BLaER1 treated with 17β-estradiol and CSF1 and Interleukin-3, amounts not matched to agents 10 nM and 100 nM (cell line): ENCODE measurements around the gene LCE3B.

Experiments
- H3K27ac ChIP-seq, 11 experiments: shearing (Covaris generic); formaldehyde crosslinking; 2 replicates each; pipeline ENCODE4 v1.8.1; 2022
- H3K27me3 ChIP-seq, 11 experiments: shearing (Covaris generic); formaldehyde crosslinking; 2 replicates each; pipeline ENCODE4 v1.8.1; 2022
- H3K36me3 ChIP-seq, 11 experiments: shearing (Covaris generic); formaldehyde crosslinking; 2 replicates each; pipeline ENCODE4 v1.8.1; 2022
- H3K4me1 ChIP-seq, 10 experiments: shearing (Covaris generic); formaldehyde crosslinking; 2 replicates each; pipeline ENCODE4 v1.8.1; 2022
- H3K4me2 ChIP-seq, 11 experiments: shearing (Covaris generic); formaldehyde crosslinking; 2 replicates each; pipeline ENCODE4 v1.8.1; 2022
- H3K4me3 ChIP-seq, 10 experiments: shearing (Covaris generic); formaldehyde crosslinking; 2 replicates each; pipeline ENCODE4 v1.8.1; 2022
- H3K9ac ChIP-seq, 11 experiments: shearing (Covaris generic); formaldehyde crosslinking; 2 replicates each; pipeline ENCODE4 v1.8.1; 2022
- H3K9me3 ChIP-seq, 11 experiments: shearing (Covaris generic); formaldehyde crosslinking; replicated peaks in 1 of 11; 2 replicates each; pipeline ENCODE4 v1.8.1; 2022
- H4K20me1 ChIP-seq, 11 experiments: shearing (Covaris generic); formaldehyde crosslinking; 2 replicates each; pipeline ENCODE4 v1.8.1; 2022
- Cebpa-rat ChIP-seq, 11 experiments: shearing (Covaris generic); IDR thresholded peaks; 2 replicates each; pipeline ENCODE4 v1.8.1; 2022

Gene LCE3B

DNA sequence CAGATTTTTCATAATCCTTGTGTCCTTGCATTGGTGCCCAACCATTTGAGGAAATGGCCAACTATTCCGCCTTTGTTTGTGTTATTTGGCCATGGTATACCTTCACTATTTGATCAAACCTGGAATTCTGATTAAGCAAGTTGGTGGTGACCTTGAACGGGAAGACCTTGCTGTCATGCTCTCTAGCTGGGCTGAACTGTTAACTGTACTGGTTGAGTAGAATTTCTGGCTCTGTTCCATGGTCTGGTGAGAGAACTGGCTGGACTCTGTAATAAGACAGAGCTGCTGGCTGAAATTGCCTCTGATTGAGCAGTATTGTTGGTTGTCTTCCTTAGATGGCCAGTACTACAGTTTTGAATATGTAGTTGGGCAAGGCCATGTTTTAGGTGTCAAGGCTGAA, 16.6 kb upstream of the LCE3B start:
- no peak for TF ChIP-seq Cebpa-rat (IDR thresholded peaks at IDR 0.05)
- no peak overlapping the region for H3K4me3 ChIP-seq
- no peaks in the 10 kb centered on the region for H3K36me3 ChIP-seq
- no peak overlapping the region for H3K4me2 ChIP-seq
- H3K4me1 ChIP-seq = no peaks in the 10 kb centered on the region
- peaks cover 0 to 12% (median 6%) of the 10 kb centered on the region in 11 experiments; a peak in 6 of 22 replicates for H3K9me3 ChIP-seq
- H3K27ac ChIP-seq = no peak overlapping the region
- H3K9ac ChIP-seq = no peak overlapping the region
- no peaks in the 10 kb centered on the region for H4K20me1 ChIP-seq
- H3K27me3 ChIP-seq = no peaks in the 10 kb centered on the region

- no peaks in the 10 kb centered on the region for H3K27me3 ChIP-seq
- no peaks in the 10 kb centered on the region for H3K36me3 ChIP-seq
- H3K4me3 ChIP-seq = no peak within 1 kb of the TSS
- H3K4me2 ChIP-seq = no peak within 1 kb of the TSS
- H3K27ac ChIP-seq = no peak within 1 kb of the TSS
- H3K4me1 ChIP-seq = no peaks in the 10 kb centered on the region
- H4K20me1 ChIP-seq = no peaks in the 10 kb centered on the region
- peaks cover 0 to 12% (median 6%) of the 10 kb centered on the region in 11 experiments; a peak in 6 of 22 replicates for H3K9me3 ChIP-seq
- H3K9ac ChIP-seq = no peak within 1 kb of the TSS
- TF ChIP-seq Cebpa-rat (IDR thresholded peaks at IDR 0.05) = no peak
Observed at GRCh38 chr1:152599934-152600333, 13.7 kb upstream of the LCE3B start, which contains the start of gene LCE3C. TSS of gene LCE3C (plus strand) at chr1:152600234. CDS start at chr1:152600732, 498 bp downstream.

DNA sequence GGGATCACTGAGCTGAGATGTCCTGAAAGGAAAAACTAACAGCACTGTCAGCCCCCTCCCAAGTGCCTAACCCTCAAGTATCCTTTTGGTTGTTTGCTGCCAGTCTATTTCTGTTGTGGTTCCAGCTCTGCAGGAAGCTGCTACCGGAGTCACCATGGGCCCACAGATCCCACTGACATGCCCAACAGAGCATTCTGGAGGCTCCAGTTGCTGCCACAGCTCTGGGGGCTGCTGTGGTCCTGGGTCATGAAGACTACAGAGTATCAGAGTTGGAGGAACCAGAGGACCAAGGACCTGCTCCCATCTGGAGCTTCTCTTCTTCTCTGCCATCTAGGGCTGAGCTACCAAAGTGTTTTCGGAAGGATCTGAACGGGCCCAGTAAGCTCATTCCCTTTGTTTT, 8.4 kb downstream of the LCE3B start:
- peak overlapping the region in 9 of 11 experiments; percentile 35 to 67 (median 50); a peak in 17 of 22 replicates for H3K4me2 ChIP-seq
- H4K20me1 ChIP-seq = no peaks in the 10 kb centered on the region
- H3K27me3 ChIP-seq = no peaks in the 10 kb centered on the region
- no peak for TF ChIP-seq Cebpa-rat (IDR thresholded peaks at IDR 0.05)
- no peak overlapping the region; a peak in 1 of 20 replicates for H3K4me3 ChIP-seq
- H3K9ac ChIP-seq = no peak overlapping the region
- H3K4me1 ChIP-seq = peaks cover 17 to 29% (median 24%) of the 10 kb centered on the region in 10 experiments
- H3K36me3 ChIP-seq = 0 out of 22 replicates have a peak, but pooled peaks cover 0 to 8% (median 0%) of the 10 kb centered on the region in 11 experiments
- peaks cover 30 to 42% (median 38%) of the 10 kb centered on the region in 11 experiments for H3K9me3 ChIP-seq
- H3K27ac ChIP-seq = peak overlapping the region in 7 of 11 experiments; percentile 10 to 51 (median 35); a peak in 9 of 22 replicates

- H4K20me1 ChIP-seq = no peaks in the 10 kb centered on the region
- peak within 1 kb of the TSS in 1 of 10 experiments; percentile 24; a peak in 1 of 20 replicates for H3K4me3 ChIP-seq
- 0 out of 22 replicates have a peak, but pooled peaks cover 0 to 8% (median 0%) of the 10 kb centered on the region in 11 experiments for H3K36me3 ChIP-seq
- H3K9ac ChIP-seq = peak within 1 kb of the TSS in 1 of 11 experiments; percentile 28; a peak in 1 of 22 replicates
- H3K4me2 ChIP-seq = peak within 1 kb of the TSS; percentile 35 to 72 (median 57)
- no peak for TF ChIP-seq Cebpa-rat (IDR thresholded peaks at IDR 0.05)
- no peaks in the 10 kb centered on the region for H3K27me3 ChIP-seq
- peaks cover 25 to 37% (median 32%) of the 10 kb centered on the region in 11 experiments for H3K9me3 ChIP-seq
- peaks cover 17 to 29% (median 24%) of the 10 kb centered on the region in 10 experiments for H3K4me1 ChIP-seq
- peak within 1 kb of the TSS in 9 of 11 experiments; percentile 2 to 59 (median 35); a peak in 13 of 22 replicates for H3K27ac ChIP-seq
Observed at GRCh38 chr1:152622803-152623202, 9.2 kb downstream of the LCE3B start, which contains the start of gene LCE3A. TSS of gene LCE3A (minus strand) at chr1:152623103. CDS start at chr1:152623103, 0 bp downstream.

DNA sequence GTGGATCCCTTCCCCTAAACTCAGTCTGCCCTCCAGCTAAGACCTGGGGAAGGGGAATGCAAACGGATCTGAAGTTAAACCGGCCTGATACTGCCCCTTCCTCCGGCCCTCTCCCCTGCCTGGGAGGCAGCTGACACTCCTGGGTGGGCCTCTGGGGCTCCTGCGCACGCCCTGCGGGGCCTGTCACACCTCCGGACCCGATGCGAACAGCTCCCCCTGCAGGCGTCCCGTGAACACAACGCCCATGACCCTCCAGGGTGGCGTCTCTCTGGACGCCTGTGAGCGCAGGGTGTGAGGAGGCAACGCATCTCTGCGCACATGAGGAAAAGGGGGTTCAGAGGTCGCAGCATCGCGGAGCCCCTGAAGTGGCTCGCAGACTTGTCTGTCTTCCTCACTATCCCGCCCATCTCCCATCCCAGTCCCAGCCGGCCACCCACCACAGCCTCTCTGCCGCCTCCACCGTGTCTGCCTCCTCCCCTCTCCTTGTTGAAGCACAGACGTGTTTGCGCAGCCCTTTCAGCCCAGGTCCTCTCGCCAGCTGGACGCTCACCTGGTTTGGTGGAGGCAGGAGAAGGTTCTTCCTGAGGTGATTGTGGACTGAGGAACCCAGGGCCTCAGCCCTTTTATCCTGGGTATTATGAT, 9.7 kb downstream of the LCE3B start:
- peaks cover 20 to 32% (median 27%) of the 10 kb centered on the region in 11 experiments for H3K9me3 ChIP-seq
- TF ChIP-seq Cebpa-rat (IDR thresholded peaks at IDR 0.05) = no peak
- H3K4me3 ChIP-seq = 0 out of 20 replicates have a peak overlapping the region, but pooled peaks of 1 of the 10 experiments have one; percentile 24
- 0 out of 22 replicates have a peak, but pooled peaks cover 0 to 8% (median 0%) of the 10 kb centered on the region in 11 experiments for H3K36me3 ChIP-seq
- H3K27ac ChIP-seq = peak overlapping the region in 8 of 11 experiments; percentile 2 to 59 (median 31); a peak in 10 of 22 replicates
- H3K9ac ChIP-seq = peak overlapping the region in 1 of 11 experiments; percentile 28; a peak in 1 of 22 replicates
- H3K4me1 ChIP-seq = peaks cover 17 to 29% (median 24%) of the 10 kb centered on the region in 10 experiments
- H3K27me3 ChIP-seq = no peaks in the 10 kb centered on the region
- no peaks in the 10 kb centered on the region for H4K20me1 ChIP-seq
- peak overlapping the region; percentile 35 to 72 (median 57) for H3K4me2 ChIP-seq

DNA sequence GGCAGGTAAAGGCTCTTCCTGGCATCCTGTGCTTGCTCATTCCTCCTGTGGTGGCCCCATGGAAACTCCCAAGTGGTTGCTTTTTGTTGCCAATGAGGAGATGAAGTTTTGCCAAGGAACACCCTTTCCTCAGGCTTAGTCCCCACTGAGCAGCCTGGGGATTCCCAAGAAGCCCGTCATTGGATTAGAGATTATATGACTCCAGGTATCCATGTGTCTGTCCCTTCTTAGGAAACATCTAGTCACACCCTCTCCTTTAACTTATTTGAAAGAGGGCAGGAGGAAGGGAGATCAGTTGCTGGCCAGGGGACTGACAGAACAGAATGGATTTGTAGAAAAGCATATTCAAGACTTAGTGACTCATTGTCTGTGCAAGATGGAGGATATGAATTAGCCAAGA, 13.1 kb downstream of the LCE3B start:
- Histone ChIP-seq H3K36me3 (no peaks in the 10 kb centered on the region), H3K9ac (no peak overlapping the region), H3K4me3 (no peak overlapping the region), H3K4me2 (no peak overlapping the region), H4K20me1 (no peaks in the 10 kb centered on the region), H3K9me3 (peaks cover 0 to 12% (median 4%) of the 10 kb centered on the region in 11 experiments; a peak in 3 of 22 replicates), H3K27me3 (no peaks in the 10 kb centered on the region), H3K4me1 (peaks cover 17 to 25% (median 23%) of the 10 kb centered on the region in 10 experiments), H3K27ac (no peak overlapping the region)
- no peak for TF ChIP-seq Cebpa-rat (IDR thresholded peaks at IDR 0.05)

DNA sequence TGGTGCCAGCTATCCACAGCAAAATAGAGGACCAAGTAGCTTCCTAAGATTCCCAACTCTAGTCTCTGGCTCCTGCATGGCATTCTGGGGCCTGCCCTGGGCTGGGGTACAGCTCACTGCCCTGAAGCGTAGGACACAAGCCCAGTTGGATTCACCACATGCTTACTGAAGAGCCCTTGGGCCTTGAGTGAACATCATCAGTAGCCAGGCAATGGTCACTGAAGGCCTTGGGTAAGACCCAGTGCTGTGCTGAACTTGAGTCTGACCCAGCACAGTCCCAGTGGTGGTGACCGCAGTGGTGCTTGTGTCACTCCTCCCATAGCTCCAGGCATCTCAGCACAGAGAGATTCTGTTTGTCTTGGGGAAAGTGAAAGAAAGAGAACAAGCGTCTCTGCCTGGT, 17.0 kb downstream of the LCE3B start:
- Histone ChIP-seq H3K9me3 (peaks cover 0 to 12% (median 5%) of the 10 kb centered on the region in 11 experiments; a peak in 5 of 22 replicates), H4K20me1 (no peaks in the 10 kb centered on the region)

GRCh38 chr1:152640351-152640750, 26.7 kb downstream of the LCE3B start:
- TF ChIP-seq Cebpa-rat (IDR thresholded peaks at IDR 0.05) = no peak

More for the DNA sequence above, 17.0 kb downstream of the LCE3B start:
- Histone ChIP-seq H3K36me3 (no peaks in the 10 kb centered on the region), H3K4me2 (no peak overlapping the region), H3K4me1 (no peaks in the 10 kb centered on the region), H3K27ac (no peak overlapping the region), H3K4me3 (no peak overlapping the region), H3K9ac (no peak overlapping the region), H3K27me3 (no peaks in the 10 kb centered on the region)
- TF ChIP-seq Cebpa-rat (IDR thresholded peaks at IDR 0.05) = no peak

DNA sequence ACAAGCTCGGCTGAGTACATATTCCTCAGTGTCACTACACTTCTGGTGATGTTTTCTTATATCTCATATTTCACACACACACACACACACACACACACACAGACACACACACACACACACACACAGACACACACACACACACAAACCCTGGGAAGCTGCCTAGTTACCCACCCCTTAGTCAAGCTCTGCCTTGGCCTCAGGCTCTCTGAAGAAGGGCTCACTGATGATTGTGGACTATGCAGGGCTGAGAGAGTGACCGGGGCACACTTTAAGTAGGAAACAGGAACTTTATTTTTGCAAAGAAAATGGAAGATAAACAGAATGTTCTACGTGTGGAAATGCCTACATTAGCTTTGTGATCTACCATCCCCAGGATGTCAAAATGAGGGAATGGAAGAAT, 30.3 kb downstream of the LCE3B start:
- H3K4me1 ChIP-seq = no peaks in the 10 kb centered on the region; a peak in 1 of 20 replicates
- H4K20me1 ChIP-seq = no peaks in the 10 kb centered on the region
- TF ChIP-seq Cebpa-rat (IDR thresholded peaks at IDR 0.05) = no peak
- H3K4me2 ChIP-seq = no peak overlapping the region
- no peak overlapping the region for H3K4me3 ChIP-seq
- peaks cover 0 to 4% (median 0%) of the 10 kb centered on the region in 11 experiments; a peak in 4 of 22 replicates for H3K9me3 ChIP-seq
- no peaks in the 10 kb centered on the region for H3K36me3 ChIP-seq
- no peak overlapping the region for H3K27ac ChIP-seq
- H3K9ac ChIP-seq = no peak overlapping the region
- no peaks in the 10 kb centered on the region for H3K27me3 ChIP-seq

More at GRCh38 chr1:152640351-152640750, 26.7 kb downstream of the LCE3B start:
- Histone ChIP-seq H3K4me1 (no peaks in the 10 kb centered on the region; a peak in 1 of 20 replicates), H3K27ac (no peak overlapping the region), H4K20me1 (no peaks in the 10 kb centered on the region), H3K27me3 (no peaks in the 10 kb centered on the region), H3K4me2 (no peak overlapping the region), H3K4me3 (no peak overlapping the region), H3K9me3 (peaks cover 0 to 9% (median 0%) of the 10 kb centered on the region in 11 experiments; a peak in 5 of 22 replicates), H3K36me3 (no peaks in the 10 kb centered on the region), H3K9ac (no peak overlapping the region)
